Astrocyte (in vitro differentiated cells and primary cell): ENCODE data around the gene MYO15B. TPM values are rescaled to one million over a fixed set of nuclear protein-coding genes. Genes with fewer than 3 reads are reported as not detected.
A peak's percentile ranks its signal among the peaks of the same experiment; 100 is the strongest.

Experiments used
- DNase-seq: peaks from one replicate; pipeline ENCODE4 v3.0.0-alpha.2; 2010; ENCODE audit warnings: low read depth
- FAIRE-seq: peaks from 2 replicates; lab custom pipeline; 2011; peaks lifted over from hg19 to GRCh38; lab: Jason Lieb, UNC
- H2AFZ ChIP-seq: 2 replicates; pipeline ENCODE4 v1.6.0; 2012; ENCODE audit warnings: low read depth, low read length, inconsistent platforms
- H3K27ac ChIP-seq: 2 replicates; pipeline ENCODE4 v1.5.1; 2011; ENCODE audit warnings: low read depth, low read length, inconsistent platforms
- H3K27me3 ChIP-seq: 2 replicates; pipeline ENCODE4 v1.6.0; 2011; ENCODE audit warnings: low read length, inconsistent platforms; ENCODE audit not compliant: insufficient read depth
- H3K36me3 ChIP-seq: 2 replicates; pipeline ENCODE4 v1.5.1; 2011; ENCODE audit warnings: low read length, inconsistent platforms; ENCODE audit not compliant: insufficient read depth
- H3K4me1 ChIP-seq: 2 replicates; pipeline ENCODE4 v1.5.1; 2011; ENCODE audit warnings: low read length, inconsistent platforms; ENCODE audit not compliant: insufficient read depth
- H3K4me2 ChIP-seq: 2 replicates; pipeline ENCODE4 v1.6.0; 2012; ENCODE audit warnings: low read length, inconsistent platforms
- H3K4me3 ChIP-seq: 2 replicates; pipeline ENCODE4 v1.5.1; 2011; ENCODE audit warnings: low read depth, mild to moderate bottlenecking, low read length, inconsistent platforms; ENCODE audit not compliant: insufficient read depth
- H3K79me2 ChIP-seq: 2 replicates; pipeline ENCODE4 v1.6.0; 2012; ENCODE audit warnings: mild to moderate bottlenecking, low read length, inconsistent platforms; ENCODE audit not compliant: insufficient read depth
- H3K9ac ChIP-seq: 2 replicates; pipeline ENCODE4 v1.6.0; 2012; ENCODE audit warnings: mild to moderate bottlenecking, low read length, inconsistent platforms
- H3K9me3 ChIP-seq: 2 replicates; pipeline ENCODE4 v1.5.1; 2012; ENCODE audit warnings: low read depth, mild to moderate bottlenecking, low read length, inconsistent platforms; ENCODE audit not compliant: insufficient read depth
- H4K20me1 ChIP-seq: 2 replicates; pipeline ENCODE4 v1.6.0; 2012; ENCODE audit warnings: low read length, inconsistent platforms; ENCODE audit not compliant: insufficient read depth
- H3K27ac Mint-ChIP-seq: one replicate; pipeline ENCODE4 v1.8.0; 2021; ENCODE audit warnings: mild to moderate bottlenecking, mixed read lengths; ENCODE audit not compliant: unreplicated experiment
- H3K27me3 Mint-ChIP-seq: one replicate; pipeline ENCODE4 v1.8.0; 2021; ENCODE audit warnings: low read depth, mixed read lengths; ENCODE audit not compliant: unreplicated experiment
- H3K36me3 Mint-ChIP-seq: one replicate; pipeline ENCODE4 v1.8.0; 2021; ENCODE audit warnings: low read depth, mixed read lengths; ENCODE audit not compliant: unreplicated experiment
- H3K4me1 Mint-ChIP-seq: one replicate; pipeline ENCODE4 v1.8.0; 2021; ENCODE audit warnings: low read depth, mixed read lengths; ENCODE audit not compliant: unreplicated experiment
- H3K4me3 Mint-ChIP-seq: one replicate; pipeline ENCODE4 v1.8.0; 2021; ENCODE audit warnings: mild to moderate bottlenecking, moderate library complexity, mixed read lengths; ENCODE audit not compliant: unreplicated experiment
- H3K9me3 Mint-ChIP-seq: one replicate; pipeline ENCODE4 v1.8.0; 2021; ENCODE audit warnings: mild to moderate bottlenecking, mixed read lengths; ENCODE audit not compliant: unreplicated experiment
- EZH2 ChIP-seq: IDR thresholded peaks from 2 replicates; pipeline ENCODE4 v1.6.1; 2012; ENCODE audit warnings: mild to moderate bottlenecking, low read length, inconsistent platforms; ENCODE audit not compliant: insufficient read depth
- total RNA-seq: library from RNA; stranded (reverse); gene quantifications from 2 replicates; pipeline ENCODE4 v1.2.1, GENCODE V29; 2021
- TF ChIP-seq, protein P1 (sequence below): IDR thresholded peaks from 2 replicates; pipeline ENCODE4 v1.5.1; 2011; ENCODE audit warnings: low read depth, mild to moderate bottlenecking, inconsistent platforms, low read length, moderate library complexity; ENCODE audit not compliant: insufficient read depth

The MYO15B gene
- total RNA-seq, 1 donor from 2014 or later: 3.5 TPM

- Mint-ChIP-seq H3K9me3 (no peaks in the 10 kb centered on the region), H3K4me1 (peaks cover 18% of the 10 kb centered on the region), H3K36me3 (peaks cover 2% of the 10 kb centered on the region), H3K4me3 (no peak overlapping the region), H3K27me3 (no peaks in the 10 kb centered on the region), H3K27ac (peak overlapping the region; percentile 58)
- TF ChIP-seq, protein P1, sequence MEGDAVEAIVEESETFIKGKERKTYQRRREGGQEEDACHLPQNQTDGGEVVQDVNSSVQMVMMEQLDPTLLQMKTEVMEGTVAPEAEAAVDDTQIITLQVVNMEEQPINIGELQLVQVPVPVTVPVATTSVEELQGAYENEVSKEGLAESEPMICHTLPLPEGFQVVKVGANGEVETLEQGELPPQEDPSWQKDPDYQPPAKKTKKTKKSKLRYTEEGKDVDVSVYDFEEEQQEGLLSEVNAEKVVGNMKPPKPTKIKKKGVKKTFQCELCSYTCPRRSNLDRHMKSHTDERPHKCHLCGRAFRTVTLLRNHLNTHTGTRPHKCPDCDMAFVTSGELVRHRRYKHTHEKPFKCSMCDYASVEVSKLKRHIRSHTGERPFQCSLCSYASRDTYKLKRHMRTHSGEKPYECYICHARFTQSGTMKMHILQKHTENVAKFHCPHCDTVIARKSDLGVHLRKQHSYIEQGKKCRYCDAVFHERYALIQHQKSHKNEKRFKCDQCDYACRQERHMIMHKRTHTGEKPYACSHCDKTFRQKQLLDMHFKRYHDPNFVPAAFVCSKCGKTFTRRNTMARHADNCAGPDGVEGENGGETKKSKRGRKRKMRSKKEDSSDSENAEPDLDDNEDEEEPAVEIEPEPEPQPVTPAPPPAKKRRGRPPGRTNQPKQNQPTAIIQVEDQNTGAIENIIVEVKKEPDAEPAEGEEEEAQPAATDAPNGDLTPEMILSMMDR: no peak
- TF ChIP-seq EZH2: no peak
- H3K4me3 ChIP-seq: no peak overlapping the region
- no peak overlapping the region for H3K27ac ChIP-seq
- peak overlapping the region; percentile 4 for H2AFZ ChIP-seq
- no peak overlapping the region for H3K9ac ChIP-seq
- no peak overlapping the region for H3K4me2 ChIP-seq
- H3K4me1 ChIP-seq: peaks cover 6% of the 10 kb centered on the region
- H3K79me2 ChIP-seq: no peaks in the 10 kb centered on the region
- no peaks in the 10 kb centered on the region for H3K36me3 ChIP-seq
- H3K27me3 ChIP-seq: peaks cover 4% of the 10 kb centered on the region
- FAIRE-seq (no peak), DNase-seq (no peak)
- H3K9me3 ChIP-seq: no peaks in the 10 kb centered on the region
- H4K20me1 ChIP-seq: no peaks in the 10 kb centered on the region
These were observed 36.3 kb upstream of the MYO15B start for GRCh38 chr17:75551266-75551665.

- Mint-ChIP-seq H3K27ac (peak overlapping the region; percentile 77), H3K4me3 (no peak overlapping the region), H3K27me3 (no peaks in the 10 kb centered on the region), H3K9me3 (no peaks in the 10 kb centered on the region), H3K4me1 (peaks cover 18% of the 10 kb centered on the region), H3K36me3 (peaks cover 2% of the 10 kb centered on the region)
- no peak overlapping the region for H3K4me2 ChIP-seq
- peaks cover 6% of the 10 kb centered on the region for H3K4me1 ChIP-seq
- FAIRE-seq: no peak
- H3K79me2 ChIP-seq: no peaks in the 10 kb centered on the region
- H3K9me3 ChIP-seq: no peaks in the 10 kb centered on the region
- DNase-seq: no peak
- H3K36me3 ChIP-seq: no peaks in the 10 kb centered on the region
- no peaks in the 10 kb centered on the region for H4K20me1 ChIP-seq
- H3K4me3 ChIP-seq: no peak overlapping the region
- TF ChIP-seq EZH2: no peak
- TF ChIP-seq, protein P1: no peak
- no peak overlapping the region for H3K9ac ChIP-seq
- H2AFZ ChIP-seq: no peak overlapping the region
- H3K27ac ChIP-seq: no peak overlapping the region
- H3K27me3 ChIP-seq: no peaks in the 10 kb centered on the region
These were observed 34.9 kb upstream of the MYO15B start for GRCh38 chr17:75552425-75553294.
